Activated naive CD4-positive, alpha-beta T cell treated with anti-CD3 and anti-CD28 coated beads, Interleukin-2, amount 10 ng/mL, durations not matched to agents 7 days and 5 days (primary cell): ENCODE measurements around the gene CRACR2A.
A peak's percentile ranks its signal among the peaks of the same experiment; 100 is the strongest.

Source experiments
- CTCF ChIA-PET: fragments of 350-600 bp; sonication (Branson Sonifier 250); formaldehyde crosslinking; loops from one replicate; lab custom pipeline; 2021; ENCODE audit warnings: antibody characterized with exemption; lab: Charles Lee
- DNase-seq: peaks from one replicate; pipeline ENCODE4 v3.0.0-alpha.2; 2020
- H3K27ac Mint-ChIP-seq: one replicate; pipeline ENCODE4 v1.8.0; 2021; ENCODE audit warnings: mild to moderate bottlenecking, moderate library complexity, mixed read lengths
- H3K27me3 Mint-ChIP-seq: one replicate; pipeline ENCODE4 v1.8.0; 2021; ENCODE audit warnings: mild to moderate bottlenecking, mixed read lengths
- H3K36me3 Mint-ChIP-seq: one replicate; pipeline ENCODE4 v1.8.0; 2021; ENCODE audit warnings: mixed read lengths
- H3K4me1 Mint-ChIP-seq: one replicate; pipeline ENCODE4 v1.8.0; 2021; ENCODE audit warnings: mixed read lengths
- H3K4me3 Mint-ChIP-seq: one replicate; pipeline ENCODE4 v1.8.0; 2021; ENCODE audit warnings: mild to moderate bottlenecking, moderate library complexity, mixed read lengths
- H3K9me3 Mint-ChIP-seq: one replicate; pipeline ENCODE4 v1.8.0; 2021; ENCODE audit warnings: mixed read lengths

The CRACR2A gene

DNA sequence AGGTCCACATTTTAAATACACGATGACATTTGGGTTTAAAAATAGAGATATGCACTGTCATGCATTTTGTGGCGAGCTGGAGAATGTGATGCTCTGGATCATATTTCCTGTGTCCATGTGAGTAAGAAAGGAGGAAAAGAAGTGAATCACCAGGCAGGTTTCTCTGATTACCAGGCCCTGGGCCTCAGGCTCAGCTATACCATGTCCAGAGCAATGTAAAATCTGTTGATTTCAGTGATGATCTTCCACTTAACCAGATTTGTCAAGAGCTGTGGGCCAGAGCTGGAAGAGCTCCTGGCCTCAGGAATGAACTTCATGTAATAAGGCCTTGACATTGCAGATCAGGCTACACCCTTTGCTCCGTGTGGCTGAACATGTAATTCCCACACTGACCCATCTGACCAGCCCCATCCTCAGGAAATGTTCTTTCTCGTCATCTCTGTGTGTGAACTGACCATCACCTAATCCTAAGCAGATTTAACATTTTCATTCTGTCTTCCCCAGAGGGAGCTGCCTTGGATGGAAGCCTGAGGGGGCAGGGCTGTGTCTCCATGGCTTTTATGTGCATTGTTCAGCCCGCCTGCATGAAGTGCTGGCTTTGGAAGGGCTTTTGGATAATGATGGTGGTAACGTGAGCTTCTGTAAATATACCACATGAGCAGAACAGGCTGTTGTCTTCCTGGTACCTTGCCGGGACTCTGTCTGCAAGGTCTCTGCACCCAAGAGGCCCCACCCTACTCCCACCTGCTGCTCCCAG, 54.5 kb downstream of the CRACR2A start:
- CTCF ChIA-PET: no interaction called here
- Mint-ChIP-seq H3K27ac (no peak overlapping the region), H3K27me3 (no peaks in the 10 kb centered on the region), H3K9me3 (peaks cover under 1% of the 10 kb centered on the region), H3K36me3 (peaks cover 30% of the 10 kb centered on the region), H3K4me3 (no peak overlapping the region), H3K4me1 (no peaks in the 10 kb centered on the region)
- DNase-seq: no peak

GRCh38 chr12:3697311-3697870, 55.5 kb downstream of the CRACR2A start:
- Mint-ChIP-seq H3K27me3 (no peaks in the 10 kb centered on the region), H3K4me1 (no peaks in the 10 kb centered on the region), H3K36me3 (peaks cover 31% of the 10 kb centered on the region), H3K9me3 (no peaks in the 10 kb centered on the region), H3K27ac (no peak overlapping the region), H3K4me3 (no peak overlapping the region)
- no peak for DNase-seq
- CTCF ChIA-PET: interaction anchor here (1.0 kb wide), 1 partner anchor 9 kb away, joined by 3 read pairs; no protein-coding TSS in a partner anchor

GRCh38 chr12:3694673-3695072, 58.2 kb downstream of the CRACR2A start:
- CTCF ChIA-PET: no interaction called here
- H3K4me3 Mint-ChIP-seq: no peak overlapping the region

DNA sequence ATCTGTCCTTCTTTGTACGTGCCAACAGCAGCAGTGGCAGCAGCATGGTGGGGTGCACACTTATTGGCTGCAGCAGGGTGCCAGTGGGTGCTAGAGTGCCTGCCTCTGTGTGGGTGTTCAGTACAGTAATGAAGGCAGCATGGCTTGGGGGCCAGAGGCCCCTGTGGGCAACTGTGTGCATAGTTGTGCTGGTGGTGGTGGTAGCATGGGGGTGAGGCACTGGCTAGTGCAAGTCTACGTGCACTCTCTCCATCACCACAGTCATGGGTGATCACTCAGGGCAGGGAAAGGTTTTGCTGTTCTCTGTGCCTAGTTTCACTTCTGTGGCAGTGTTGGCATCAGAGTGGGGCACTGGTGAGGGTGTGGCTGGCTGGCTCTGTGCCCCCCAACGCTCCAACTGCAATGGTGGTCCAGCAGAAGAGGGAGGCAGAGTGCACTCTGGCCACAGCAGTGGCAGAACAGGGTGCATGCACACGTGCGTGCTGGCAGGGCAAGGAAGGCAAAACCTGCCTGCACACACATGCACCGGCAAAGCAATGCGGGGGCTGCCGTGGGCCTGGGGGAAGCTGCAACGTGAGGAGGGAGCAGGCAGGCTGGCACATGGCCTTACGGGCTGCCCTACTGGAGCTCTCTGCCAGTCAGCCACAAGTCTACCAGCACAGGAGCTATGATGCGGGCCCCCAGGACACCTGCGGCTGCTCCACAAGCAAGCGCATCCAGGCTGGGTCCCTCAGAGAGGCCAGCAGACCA, 60.1 kb downstream of the CRACR2A start:
- Mint-ChIP-seq H3K36me3 (peaks cover 61% of the 10 kb centered on the region), H3K27ac (no peak overlapping the region)
- CTCF ChIA-PET: no interaction called here

More at GRCh38 chr12:3694673-3695072, 58.2 kb downstream of the CRACR2A start:
- H3K36me3 Mint-ChIP-seq: peaks cover 51% of the 10 kb centered on the region
- peak overlapping the region; percentile 20 for H3K27ac Mint-ChIP-seq
- H3K9me3 Mint-ChIP-seq: no peaks in the 10 kb centered on the region
- no peak for DNase-seq
- H3K4me1 Mint-ChIP-seq: no peaks in the 10 kb centered on the region
- no peaks in the 10 kb centered on the region for H3K27me3 Mint-ChIP-seq

DNA sequence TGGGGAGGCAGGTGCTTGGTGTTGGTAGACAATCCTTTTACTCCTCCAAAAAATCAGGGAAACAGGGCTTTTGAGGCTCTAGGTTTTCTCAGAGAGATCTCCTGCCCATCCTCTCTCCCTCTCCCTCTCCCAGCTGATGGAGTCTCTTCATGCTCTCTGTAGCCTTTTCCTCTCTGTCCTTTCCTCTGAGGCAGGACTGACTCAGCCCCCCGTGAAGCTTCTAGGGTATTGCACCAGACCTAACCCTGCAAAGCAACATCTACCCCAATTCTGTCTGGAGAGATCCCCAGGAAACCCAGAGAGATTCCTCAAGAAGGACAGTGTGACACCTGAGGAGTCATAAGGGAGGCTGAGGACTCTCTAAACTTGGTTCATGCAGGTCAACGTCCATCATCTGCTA, 66.4 kb downstream of the CRACR2A start:
- peaks cover 33% of the 10 kb centered on the region for H3K36me3 Mint-ChIP-seq
- H3K27ac Mint-ChIP-seq: no peak overlapping the region
- CTCF ChIA-PET: no interaction called here

More for the DNA sequence above, 60.1 kb downstream of the CRACR2A start:
- Mint-ChIP-seq H3K4me3 (no peak overlapping the region), H3K27me3 (no peaks in the 10 kb centered on the region), H3K9me3 (no peaks in the 10 kb centered on the region), H3K4me1 (no peaks in the 10 kb centered on the region)
- no peak for DNase-seq

DNA sequence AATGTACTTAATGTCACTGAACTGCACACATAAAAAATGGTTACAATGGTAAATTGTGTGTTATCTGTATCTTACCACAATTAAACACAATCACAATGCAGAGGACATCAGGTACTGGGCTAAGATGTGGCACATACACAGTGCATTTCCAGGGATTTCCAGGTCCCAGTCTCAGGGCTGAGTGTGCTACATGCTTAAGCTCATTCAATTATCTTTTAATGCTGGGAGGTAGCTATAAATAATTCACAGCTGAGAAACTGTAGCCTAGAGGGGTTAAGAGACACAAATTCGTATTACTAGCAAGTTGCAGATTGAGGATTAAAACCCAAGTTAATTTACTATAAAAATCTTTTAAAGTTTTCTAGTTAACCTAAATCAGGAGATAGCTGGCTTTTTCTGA, 67.1 kb downstream of the CRACR2A start:
- Mint-ChIP-seq H3K9me3 (no peaks in the 10 kb centered on the region), H3K4me1 (peaks cover 11% of the 10 kb centered on the region), H3K36me3 (peaks cover 27% of the 10 kb centered on the region), H3K27me3 (no peaks in the 10 kb centered on the region), H3K27ac (no peak overlapping the region), H3K4me3 (no peak overlapping the region)
- DNase-seq: no peak
- CTCF ChIA-PET: no interaction called here

More for the DNA sequence above, 66.4 kb downstream of the CRACR2A start:
- Mint-ChIP-seq H3K27me3 (no peaks in the 10 kb centered on the region), H3K4me3 (no peak overlapping the region), H3K4me1 (peaks cover 11% of the 10 kb centered on the region), H3K9me3 (no peaks in the 10 kb centered on the region)
- no peak for DNase-seq

DNA sequence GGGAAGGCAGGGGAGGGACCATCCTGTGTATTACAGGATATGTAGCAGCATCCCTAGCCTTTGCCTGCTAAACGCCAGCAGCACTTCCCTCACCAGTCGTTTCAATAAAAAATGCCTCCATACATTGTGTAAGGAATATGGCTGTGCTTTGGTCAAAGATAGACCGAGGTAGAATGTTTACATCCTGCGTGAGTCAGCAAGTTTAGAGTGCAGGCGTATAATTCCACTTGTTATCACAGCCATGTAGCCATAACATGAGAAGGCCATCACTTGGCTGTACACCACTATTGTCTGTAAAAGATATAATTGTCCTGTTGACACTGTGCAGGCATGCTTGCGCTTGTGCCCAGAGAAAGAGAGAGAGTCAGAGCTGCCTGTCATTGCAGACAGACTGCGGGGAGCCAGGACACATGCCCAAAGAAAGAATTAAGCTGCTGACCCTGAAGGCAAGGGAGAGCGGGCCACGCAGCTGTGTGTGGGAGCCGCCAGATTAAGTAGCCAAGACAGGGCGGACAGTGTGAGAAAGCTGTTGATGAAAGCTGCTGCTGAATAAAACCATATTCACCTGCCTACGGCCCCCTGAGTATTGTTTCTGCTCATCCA, 68.4 kb downstream of the CRACR2A start:
- Mint-ChIP-seq H3K27ac (no peak overlapping the region), H3K4me1 (peaks cover 11% of the 10 kb centered on the region), H3K27me3 (no peaks in the 10 kb centered on the region), H3K36me3 (peaks cover 17% of the 10 kb centered on the region), H3K4me3 (no peak overlapping the region), H3K9me3 (no peaks in the 10 kb centered on the region)
- CTCF ChIA-PET: no interaction called here
- DNase-seq: no peak

- Mint-ChIP-seq H3K4me1 (peaks cover 11% of the 10 kb centered on the region), H3K9me3 (no peaks in the 10 kb centered on the region), H3K4me3 (no peak overlapping the region), H3K36me3 (peaks cover 17% of the 10 kb centered on the region), H3K27ac (no peak overlapping the region), H3K27me3 (no peaks in the 10 kb centered on the region)
- CTCF ChIA-PET: interaction anchor here (0.6 kb wide), 1 partner anchor 1876 kb away, joined by 3 read pairs; no protein-coding TSS in a partner anchor
- no peak for DNase-seq
Measured at GRCh38 chr12:3683670-3684069, 69.2 kb downstream of the CRACR2A start.

GRCh38 chr12:3681595-3682061, 71.3 kb downstream of the CRACR2A start:
- Mint-ChIP-seq H3K27me3 (no peaks in the 10 kb centered on the region), H3K4me3 (no peak overlapping the region), H3K36me3 (peaks cover 22% of the 10 kb centered on the region), H3K4me1 (peaks cover 6% of the 10 kb centered on the region), H3K9me3 (no peaks in the 10 kb centered on the region), H3K27ac (no peak overlapping the region)
- CTCF ChIA-PET: interaction anchor here (0.8 kb wide), 1 partner anchor 96 kb away, joined by 4 read pairs; no protein-coding TSS in a partner anchor
- DNase-seq: no peak

- H3K4me1 Mint-ChIP-seq: peaks cover under 1% of the 10 kb centered on the region
- CTCF ChIA-PET: interaction anchor here (1.1 kb wide), 1 partner anchor 123 kb away, joined by 3 read pairs; no protein-coding TSS in a partner anchor
- no peak overlapping the region for H3K4me3 Mint-ChIP-seq
- H3K27ac Mint-ChIP-seq: no peak overlapping the region
- no peaks in the 10 kb centered on the region for H3K27me3 Mint-ChIP-seq
- DNase-seq: no peak
- peaks cover 23% of the 10 kb centered on the region for H3K36me3 Mint-ChIP-seq
- no peaks in the 10 kb centered on the region for H3K9me3 Mint-ChIP-seq
Measured at GRCh38 chr12:3680919-3681594, 71.9 kb downstream of the CRACR2A start.

DNA sequence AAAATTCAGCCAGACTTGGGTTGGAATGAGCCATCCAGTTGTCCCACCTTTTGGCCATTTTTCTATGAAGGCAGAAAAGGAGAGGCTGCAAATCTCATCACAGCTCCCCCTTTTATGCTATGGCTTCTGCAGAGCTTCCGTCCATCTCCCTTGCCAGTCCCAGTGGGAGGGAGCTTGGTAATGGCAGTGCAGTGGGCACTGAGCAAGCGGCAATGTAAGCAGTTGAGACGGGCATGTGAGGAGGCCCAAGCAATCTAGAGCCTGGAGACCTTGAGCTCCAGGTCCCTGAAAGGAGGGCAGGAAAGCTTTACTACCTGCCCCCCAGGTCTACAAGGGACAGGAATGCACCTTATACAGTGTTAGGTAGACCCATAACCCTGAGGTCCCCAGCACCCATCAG, 73.1 kb downstream of the CRACR2A start:
- CTCF ChIA-PET: interaction anchor here (1.0 kb wide), 1 partner anchor 9 kb away, joined by 3 read pairs; no protein-coding TSS in a partner anchor
- H3K27me3 Mint-ChIP-seq: no peaks in the 10 kb centered on the region

DNA sequence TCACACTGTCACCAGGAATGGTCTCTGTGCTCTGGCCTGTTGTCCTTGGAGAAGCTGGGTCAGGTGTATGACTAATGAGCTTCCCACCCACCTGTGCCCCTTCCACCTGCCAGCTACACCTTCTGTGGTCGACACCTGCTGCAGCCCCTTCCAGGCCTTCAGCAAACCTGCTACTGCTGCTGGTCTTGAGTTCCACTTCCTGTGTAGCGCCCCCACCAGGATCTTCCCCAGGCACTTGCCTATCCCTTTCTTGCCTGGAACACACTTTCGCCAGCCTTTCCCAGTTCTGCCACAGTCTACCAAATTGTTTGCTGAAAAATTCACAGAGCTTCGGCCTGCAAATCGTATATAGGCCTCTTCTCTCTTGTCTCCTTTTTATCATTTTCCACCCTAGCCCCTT, 75.3 kb downstream of the CRACR2A start:
- Mint-ChIP-seq H3K36me3 (peaks cover 30% of the 10 kb centered on the region), H3K27me3 (no peaks in the 10 kb centered on the region), H3K4me1 (no peaks in the 10 kb centered on the region), H3K4me3 (no peak overlapping the region), H3K27ac (no peak overlapping the region), H3K9me3 (no peaks in the 10 kb centered on the region)
- CTCF ChIA-PET: no interaction called here
- DNase-seq: no peak

More for the DNA sequence above, 73.1 kb downstream of the CRACR2A start:
- Mint-ChIP-seq H3K4me1 (no peaks in the 10 kb centered on the region), H3K36me3 (peaks cover 23% of the 10 kb centered on the region), H3K27ac (no peak overlapping the region), H3K4me3 (no peak overlapping the region), H3K9me3 (no peaks in the 10 kb centered on the region)
- no peak for DNase-seq

DNA sequence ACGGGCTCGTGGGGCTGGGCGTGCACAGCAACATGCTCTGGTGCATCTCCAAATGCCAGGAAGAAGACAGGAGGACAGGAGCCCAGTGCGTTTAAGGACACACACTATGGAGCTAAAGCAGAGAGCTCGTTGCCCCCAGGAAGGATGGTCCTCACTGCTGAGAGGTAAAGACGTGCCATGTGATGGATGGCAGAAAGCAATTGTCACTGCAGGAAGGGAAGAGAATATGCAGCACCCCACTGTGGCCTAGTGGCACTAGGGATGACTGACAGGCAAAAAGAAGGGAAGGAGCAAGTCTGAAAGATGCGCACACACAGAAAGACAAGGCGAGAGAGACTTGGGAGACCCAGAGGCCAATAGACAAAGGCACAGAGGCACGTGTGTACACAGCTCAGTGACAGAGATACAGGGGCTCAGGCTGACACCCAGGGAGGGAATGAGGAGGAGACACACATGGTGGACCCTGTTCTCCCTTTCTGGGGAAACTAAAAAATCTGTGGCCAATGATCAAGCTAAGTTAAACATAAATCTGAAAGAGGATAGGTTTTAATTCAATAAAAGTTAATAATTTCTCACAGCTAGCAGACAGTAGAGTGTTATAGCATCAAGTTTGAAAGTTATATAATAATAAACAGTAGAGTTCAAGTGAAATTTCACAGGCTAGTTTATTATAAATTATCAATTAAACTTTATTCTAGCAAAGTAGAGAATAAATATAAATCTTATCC, 78.8 kb downstream of the CRACR2A start:
- Mint-ChIP-seq H3K27ac (no peak overlapping the region), H3K4me3 (no peak overlapping the region), H3K9me3 (no peaks in the 10 kb centered on the region), H3K27me3 (no peaks in the 10 kb centered on the region), H3K36me3 (peaks cover 43% of the 10 kb centered on the region), H3K4me1 (no peaks in the 10 kb centered on the region)
- CTCF ChIA-PET: no interaction called here
- no peak for DNase-seq
